ENCODE measurements around the gene C19orf44. TPM values are rescaled to one million over a fixed set of nuclear protein-coding genes. Genes with fewer than 3 reads are reported as not detected.

Gene C19orf44
- total RNA-seq, 1 experiment from 2014 or later, result 9.8 TPM

GRCh38 chr19:16522559-16523377 lies 26.6 kb downstream of the C19orf44 start:
- DNase-seq, result no peak
- Histone ChIP-seq H3K4me3 (no peak overlapping the region), H3K27me3 (no peaks in the 10 kb centered on the region), H3K36me3 (peaks cover 97% of the 10 kb centered on the region), H3K9me3 (no peaks in the 10 kb centered on the region)

- DNase-seq, result no peak
- no peaks in the 10 kb centered on the region for H3K9me3 ChIP-seq
- peaks cover 97% of the 10 kb centered on the region for H3K36me3 ChIP-seq
- no peak overlapping the region for H3K4me3 ChIP-seq
- H3K27me3 ChIP-seq, result no peaks in the 10 kb centered on the region
Measured at GRCh38 chr19:16524991-16525734, 29.0 kb downstream of the C19orf44 start.

- H3K4me3 ChIP-seq, result no peak overlapping the region
- no peaks in the 10 kb centered on the region for H3K9me3 ChIP-seq
- H3K36me3 ChIP-seq, result peaks cover 97% of the 10 kb centered on the region
- no peak for DNase-seq
- H3K27me3 ChIP-seq, result no peaks in the 10 kb centered on the region
Measured at GRCh38 chr19:16525751-16526481, 29.7 kb downstream of the C19orf44 start.

- no peak for DNase-seq
- H3K9me3 ChIP-seq, result no peaks in the 10 kb centered on the region
- H3K36me3 ChIP-seq, result peaks cover 97% of the 10 kb centered on the region
- H3K27me3 ChIP-seq, result no peaks in the 10 kb centered on the region
- H3K4me3 ChIP-seq, result no peak overlapping the region
Measured at GRCh38 chr19:16527334-16527935, 31.2 kb downstream of the C19orf44 start.

- no peaks in the 10 kb centered on the region for H3K27me3 ChIP-seq
- no peak overlapping the region for H3K4me3 ChIP-seq
- H3K9me3 ChIP-seq, result no peaks in the 10 kb centered on the region
- peaks cover 97% of the 10 kb centered on the region for H3K36me3 ChIP-seq
- no peak for DNase-seq
Measured at GRCh38 chr19:16527971-16528521, 31.9 kb downstream of the C19orf44 start.

GRCh38 chr19:16529466-16530144 lies 33.4 kb downstream of the C19orf44 start:
- H3K4me3 ChIP-seq, result no peak overlapping the region
- peaks cover 95% of the 10 kb centered on the region for H3K36me3 ChIP-seq
- DNase-seq, result no peak
- H3K9me3 ChIP-seq, result no peaks in the 10 kb centered on the region
- H3K27me3 ChIP-seq, result no peaks in the 10 kb centered on the region

- Histone ChIP-seq H3K4me3 (no peak overlapping the region), H3K27me3 (no peaks in the 10 kb centered on the region), H3K36me3 (peaks cover 94% of the 10 kb centered on the region), H3K9me3 (no peaks in the 10 kb centered on the region)
- no peak for DNase-seq
Measured at GRCh38 chr19:16530540-16531379, 34.6 kb downstream of the C19orf44 start.

- Histone ChIP-seq H3K9me3 (no peaks in the 10 kb centered on the region), H3K36me3 (peaks cover 94% of the 10 kb centered on the region), H3K27me3 (no peaks in the 10 kb centered on the region), H3K4me3 (no peak overlapping the region)
- no peak for DNase-seq
Measured at GRCh38 chr19:16531380-16531669, 35.1 kb downstream of the C19orf44 start.

- DNase-seq, result no peak
- peaks cover 94% of the 10 kb centered on the region for H3K36me3 ChIP-seq
Measured at GRCh38 chr19:16532440-16533234, 36.4 kb downstream of the C19orf44 start.

GRCh38 chr19:16535381-16535780 lies 39.2 kb downstream of the C19orf44 start:
- Histone ChIP-seq H3K36me3 (peaks cover 91% of the 10 kb centered on the region), H3K9me3 (peaks cover 5% of the 10 kb centered on the region; the same call in 1 of the 2 replicates), H3K4me3 (no peak overlapping the region), H3K27me3 (no peaks in the 10 kb centered on the region)
- DNase-seq, result no peak

More at GRCh38 chr19:16532440-16533234, 36.4 kb downstream of the C19orf44 start:
- Histone ChIP-seq H3K27me3 (no peaks in the 10 kb centered on the region), H3K4me3 (no peak overlapping the region), H3K9me3 (no peaks in the 10 kb centered on the region)

- DNase-seq, result no peak
- Histone ChIP-seq H3K27me3 (no peaks in the 10 kb centered on the region), H3K36me3 (peaks cover 91% of the 10 kb centered on the region), H3K4me3 (no peak overlapping the region), H3K9me3 (peaks cover 5% of the 10 kb centered on the region; the same call in 1 of the 2 replicates)
Measured at GRCh38 chr19:16536130-16536529, 39.9 kb downstream of the C19orf44 start.

GRCh38 chr19:16537111-16537510 lies 40.9 kb downstream of the C19orf44 start:
- peaks cover 88% of the 10 kb centered on the region for H3K36me3 ChIP-seq
- peaks cover 5% of the 10 kb centered on the region; the same call in 1 of the 2 replicates for H3K9me3 ChIP-seq
- DNase-seq, result no peak
- no peaks in the 10 kb centered on the region for H3K27me3 ChIP-seq
- no peak overlapping the region for H3K4me3 ChIP-seq

GRCh38 chr19:16540948-16541347 lies 44.8 kb downstream of the C19orf44 start:
- peaks cover 5% of the 10 kb centered on the region; the same call in 1 of the 2 replicates for H3K9me3 ChIP-seq
- H3K27me3 ChIP-seq, result no peaks in the 10 kb centered on the region
- H3K36me3 ChIP-seq, result peaks cover 60% of the 10 kb centered on the region
- no peak for DNase-seq
- peak overlapping the region; percentile 99 for H3K4me3 ChIP-seq

GRCh38 chr19:16541526-16542044 lies 45.4 kb downstream of the C19orf44 start:
- H3K36me3 ChIP-seq, result peaks cover 54% of the 10 kb centered on the region
- no peaks in the 10 kb centered on the region for H3K27me3 ChIP-seq
- no peak for DNase-seq
- peaks cover 5% of the 10 kb centered on the region; the same call in 1 of the 2 replicates for H3K9me3 ChIP-seq
- H3K4me3 ChIP-seq, result peak overlapping the region; percentile 99
